DOHH2 (cell line): ENCODE measurements around the gene OASL.

Experiments
- EZH2phosphoT487 ChIP-seq: fragments of 200-600 bp; sonication (generic); IDR thresholded peaks from 2 replicates; pipeline ENCODE4 v1.6.1; 2017; ENCODE audit warnings: borderline replicate concordance, mild to moderate bottlenecking, antibody characterized with exemption, low read length, moderate library complexity, mixed read lengths
- TF ChIP-seq, protein P1 (sequence below): fragments of 200-600 bp; sonication (generic); IDR thresholded peaks from one replicate; pipeline ENCODE4 v1.5.1; 2014; ENCODE audit warnings: antibody characterized with exemption, mild to moderate bottlenecking, low read depth, low read length; ENCODE audit not compliant: poor library complexity, severe bottlenecking

DNA sequence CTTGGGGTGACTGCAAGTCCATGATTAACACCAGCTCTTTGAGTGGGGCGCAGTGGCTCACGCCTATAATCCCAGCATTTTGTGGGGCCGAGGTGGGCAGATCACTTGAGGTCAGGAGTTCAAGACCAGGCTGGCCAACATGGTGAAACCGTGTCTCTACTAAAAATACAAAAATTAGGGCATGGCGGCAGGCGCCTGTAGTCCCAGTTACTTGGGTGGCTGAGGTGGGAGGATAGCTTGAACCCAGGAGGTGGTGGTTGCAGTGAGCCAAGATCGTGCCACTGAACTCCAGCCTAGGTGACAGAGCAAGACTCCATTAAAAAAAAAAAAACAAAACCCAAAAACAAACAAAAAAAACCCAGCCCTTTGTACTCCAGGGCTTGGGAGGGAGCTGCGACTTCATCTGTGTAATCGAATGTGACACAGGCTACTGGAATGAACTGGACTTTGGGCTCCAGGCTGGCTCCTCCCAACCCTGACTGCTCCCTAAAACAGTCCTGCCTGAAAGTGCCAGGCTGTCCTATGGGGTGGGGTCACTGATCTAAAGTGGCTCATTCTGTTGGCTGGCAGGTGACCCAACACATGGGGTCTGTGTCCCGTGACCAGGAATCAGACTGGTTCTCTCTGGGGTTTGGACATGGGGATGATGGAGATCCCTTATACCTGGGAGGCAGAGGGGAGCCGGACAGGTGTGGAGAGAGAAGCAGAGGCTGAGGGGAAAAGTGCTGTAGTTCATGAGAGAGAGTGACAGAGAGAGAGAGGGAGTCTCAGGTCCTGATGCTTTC lies 13.4 kb downstream of the OASL start:
- TF ChIP-seq, protein P1, sequence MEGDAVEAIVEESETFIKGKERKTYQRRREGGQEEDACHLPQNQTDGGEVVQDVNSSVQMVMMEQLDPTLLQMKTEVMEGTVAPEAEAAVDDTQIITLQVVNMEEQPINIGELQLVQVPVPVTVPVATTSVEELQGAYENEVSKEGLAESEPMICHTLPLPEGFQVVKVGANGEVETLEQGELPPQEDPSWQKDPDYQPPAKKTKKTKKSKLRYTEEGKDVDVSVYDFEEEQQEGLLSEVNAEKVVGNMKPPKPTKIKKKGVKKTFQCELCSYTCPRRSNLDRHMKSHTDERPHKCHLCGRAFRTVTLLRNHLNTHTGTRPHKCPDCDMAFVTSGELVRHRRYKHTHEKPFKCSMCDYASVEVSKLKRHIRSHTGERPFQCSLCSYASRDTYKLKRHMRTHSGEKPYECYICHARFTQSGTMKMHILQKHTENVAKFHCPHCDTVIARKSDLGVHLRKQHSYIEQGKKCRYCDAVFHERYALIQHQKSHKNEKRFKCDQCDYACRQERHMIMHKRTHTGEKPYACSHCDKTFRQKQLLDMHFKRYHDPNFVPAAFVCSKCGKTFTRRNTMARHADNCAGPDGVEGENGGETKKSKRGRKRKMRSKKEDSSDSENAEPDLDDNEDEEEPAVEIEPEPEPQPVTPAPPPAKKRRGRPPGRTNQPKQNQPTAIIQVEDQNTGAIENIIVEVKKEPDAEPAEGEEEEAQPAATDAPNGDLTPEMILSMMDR = no peak
- TF ChIP-seq EZH2phosphoT487 = no peak
